DMS153 (cell line): ENCODE measurements around the gene SRRM3.
"Not testable (repeated sequence)": the region's sequence is repeated elsewhere in the genome, so short reads cannot be mapped to it uniquely, and the experiment has no call there.

Source experiments
- DNase-seq: peaks from one replicate; lab custom pipeline; 2025; lab: John Stamatoyannopoulos, UW

SRRM3 gene

DNA sequence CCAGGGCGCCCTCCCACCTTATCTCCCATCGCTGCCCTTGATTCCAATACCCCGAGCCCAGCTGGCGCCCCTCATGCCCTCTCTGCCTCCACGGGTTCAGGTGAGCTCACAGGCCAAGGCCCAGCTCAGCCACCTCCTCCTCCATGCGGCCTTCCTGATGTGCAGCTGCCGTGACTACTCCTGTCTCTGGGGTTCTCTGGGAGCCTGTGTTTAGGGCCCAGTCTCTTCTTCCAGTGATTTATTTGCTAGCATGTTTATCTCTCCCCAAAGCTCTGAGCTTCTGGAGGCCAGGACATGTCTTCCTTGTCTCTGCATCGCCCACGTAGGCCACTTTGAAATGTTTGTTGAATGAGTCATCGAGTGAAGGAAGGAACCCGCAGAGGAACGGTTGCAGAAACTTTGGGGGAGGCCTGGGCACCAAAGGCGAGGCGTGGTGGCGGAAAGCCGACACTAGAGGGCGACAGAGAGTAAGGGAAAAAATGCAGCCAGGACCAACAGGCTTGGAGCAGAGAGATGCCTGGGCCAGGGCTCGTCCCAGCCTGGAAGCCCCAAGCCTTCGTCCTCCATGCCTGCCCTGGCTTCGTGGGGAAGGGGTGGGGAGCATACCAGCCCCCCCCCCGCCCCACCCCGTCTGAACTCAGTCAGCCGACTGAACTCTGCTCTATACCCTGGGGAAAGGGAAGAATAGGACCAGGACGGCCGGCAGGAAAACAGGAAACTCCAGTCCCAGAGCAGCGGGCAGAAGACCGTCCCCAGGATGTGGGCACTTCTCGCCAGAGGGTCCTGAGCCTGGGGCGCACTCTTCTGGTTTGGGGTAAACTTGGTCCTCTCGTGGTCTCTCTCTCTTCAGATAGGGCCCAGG is 89.9 kb downstream of the SRRM3 start:
- DNase-seq = peak; percentile 58

DNA sequence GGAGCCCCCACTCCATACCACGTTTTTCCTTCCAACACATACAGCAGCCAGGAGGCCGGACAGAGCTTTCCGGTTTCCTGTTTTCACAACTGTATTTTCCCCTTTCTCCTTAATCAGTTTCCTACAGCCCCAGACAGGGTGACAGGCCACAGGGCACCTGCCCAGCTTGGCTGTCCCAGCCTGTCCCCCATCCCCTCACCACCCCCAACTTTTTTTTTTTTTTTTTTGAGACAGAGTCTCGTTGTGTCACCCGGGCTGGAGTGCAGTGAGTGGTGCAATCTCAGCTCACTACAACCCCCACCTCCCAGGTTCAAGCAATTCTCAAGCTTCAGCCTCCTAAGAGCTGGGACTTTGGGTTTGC is 90.5 kb downstream of the SRRM3 start:
- no peak for DNase-seq

DNA sequence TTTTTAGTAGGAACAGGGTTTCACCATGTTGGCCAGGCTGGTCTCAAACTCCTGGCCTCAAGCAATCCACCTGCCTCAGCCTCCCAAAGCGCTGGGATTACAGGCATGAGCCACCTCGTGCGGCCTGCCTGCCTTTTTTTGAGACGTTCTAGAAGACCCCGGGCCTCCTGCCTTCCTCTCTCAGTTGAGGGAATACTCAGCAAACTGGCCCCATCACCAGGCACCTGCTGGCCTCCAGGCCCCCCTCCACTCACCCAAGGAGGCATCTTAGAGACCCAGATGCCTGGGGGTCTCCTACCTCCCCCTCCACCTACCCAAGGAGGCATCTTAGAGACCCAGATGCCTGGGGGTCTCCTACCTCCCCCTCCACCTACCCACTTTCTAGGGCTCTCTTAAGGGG is 91.2 kb downstream of the SRRM3 start:
- not testable (repeated sequence) for DNase-seq

DNA sequence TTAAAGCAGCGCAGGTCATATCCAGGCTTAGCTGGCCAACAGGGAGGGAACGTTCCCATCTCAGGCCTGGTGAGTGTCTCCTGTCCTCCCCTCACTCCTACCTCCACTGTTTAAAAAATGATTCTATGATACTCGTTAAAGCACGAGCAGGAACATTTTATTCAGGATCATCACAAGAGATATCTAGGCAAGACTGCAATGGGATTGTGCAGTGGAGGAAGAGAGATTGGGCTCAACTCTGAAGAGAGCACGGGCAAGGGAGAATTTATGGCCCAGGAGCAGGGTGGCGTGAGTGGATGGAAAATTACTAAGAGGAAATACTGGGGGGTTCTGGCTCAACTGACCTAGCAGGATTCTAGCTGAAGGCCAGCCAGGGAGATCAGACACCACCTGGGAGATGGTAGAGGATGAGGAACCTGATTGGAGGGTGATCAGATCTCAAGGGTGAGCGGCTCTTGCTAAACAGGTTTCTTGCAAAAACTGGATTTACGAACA is 91.8 kb downstream of the SRRM3 start:
- peak; percentile 22 for DNase-seq

DNA sequence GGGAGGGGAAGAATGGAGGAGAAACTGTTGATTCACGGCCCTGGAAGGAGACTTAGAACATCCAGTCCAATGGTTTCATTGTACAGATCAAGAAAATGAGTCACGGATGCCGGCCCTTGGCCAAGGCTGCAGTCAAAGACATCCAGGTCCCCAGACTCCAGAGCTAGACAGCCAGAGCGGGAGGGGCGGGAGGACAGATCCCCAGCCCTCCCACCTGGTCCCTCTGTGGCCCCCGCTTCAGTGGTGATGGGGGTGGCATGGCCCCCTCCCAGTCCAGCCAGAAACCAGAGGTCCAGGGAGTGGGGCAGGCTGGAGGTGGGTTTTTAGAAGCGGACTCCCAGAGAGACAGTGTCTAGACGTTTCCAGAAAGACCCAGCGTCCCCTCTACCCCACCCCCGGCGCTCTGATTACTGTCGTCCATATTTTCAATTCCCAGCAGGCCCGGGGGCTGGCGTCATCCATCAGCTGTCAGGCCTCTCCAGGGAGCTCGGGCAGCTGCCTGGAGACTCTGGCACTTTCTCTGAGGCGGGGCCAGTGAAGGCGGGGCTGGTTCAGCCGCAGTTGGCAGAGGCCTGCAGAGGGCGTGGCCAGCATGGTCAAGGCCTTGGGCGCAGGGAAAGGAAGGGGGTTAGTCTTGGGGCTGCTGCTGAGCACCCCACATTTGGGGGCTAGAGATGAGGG is 92.8 kb downstream of the SRRM3 start:
- peak; percentile 86 for DNase-seq

DNA sequence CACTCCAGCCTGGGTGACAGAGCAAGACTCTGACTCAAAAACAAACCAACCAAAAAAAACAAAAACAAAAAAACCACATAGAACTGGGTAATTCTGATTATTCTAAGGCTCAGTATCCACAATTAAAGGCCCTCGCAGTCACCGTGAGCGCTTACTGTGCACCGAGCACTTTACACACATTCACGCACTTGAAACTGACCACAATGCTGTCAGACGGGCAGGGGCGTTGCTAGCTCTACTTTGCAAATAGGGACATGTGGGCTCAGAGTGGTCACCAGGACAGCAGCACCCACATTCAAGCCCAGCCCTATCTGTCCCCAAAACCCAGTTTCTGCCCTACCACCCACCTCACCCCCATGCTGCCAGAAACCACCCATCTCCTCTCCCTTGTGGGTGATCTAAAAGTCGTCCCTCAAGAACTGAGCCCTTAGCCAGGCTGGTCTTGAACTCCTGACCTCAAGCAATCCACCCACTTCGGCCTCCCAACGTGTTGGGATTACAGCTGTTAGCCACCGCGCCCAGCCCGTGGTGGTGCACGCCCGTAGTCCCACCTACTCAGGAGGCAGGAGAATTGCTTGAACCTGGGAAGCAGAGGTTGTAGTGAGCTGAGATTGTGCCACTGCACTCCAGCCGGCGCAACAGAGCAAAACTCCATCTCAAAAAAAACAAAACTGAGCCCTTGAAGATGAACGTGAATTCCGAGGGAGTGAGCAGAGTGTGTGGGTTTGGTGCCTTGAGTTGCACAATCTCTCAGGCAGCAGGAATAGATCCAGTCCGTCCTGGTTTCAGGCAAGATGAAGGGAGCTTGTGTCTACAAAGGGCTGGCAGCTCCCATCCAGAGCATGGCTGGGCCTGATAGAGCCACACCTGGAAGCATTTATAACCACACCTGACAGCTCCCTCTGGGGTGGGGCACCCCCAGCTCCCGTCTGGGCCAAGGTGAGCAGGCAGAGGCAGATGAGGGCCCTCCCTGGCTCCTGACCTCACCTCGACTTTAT is 95.3 kb downstream of the SRRM3 start:
- peak; percentile 58 for DNase-seq

DNA sequence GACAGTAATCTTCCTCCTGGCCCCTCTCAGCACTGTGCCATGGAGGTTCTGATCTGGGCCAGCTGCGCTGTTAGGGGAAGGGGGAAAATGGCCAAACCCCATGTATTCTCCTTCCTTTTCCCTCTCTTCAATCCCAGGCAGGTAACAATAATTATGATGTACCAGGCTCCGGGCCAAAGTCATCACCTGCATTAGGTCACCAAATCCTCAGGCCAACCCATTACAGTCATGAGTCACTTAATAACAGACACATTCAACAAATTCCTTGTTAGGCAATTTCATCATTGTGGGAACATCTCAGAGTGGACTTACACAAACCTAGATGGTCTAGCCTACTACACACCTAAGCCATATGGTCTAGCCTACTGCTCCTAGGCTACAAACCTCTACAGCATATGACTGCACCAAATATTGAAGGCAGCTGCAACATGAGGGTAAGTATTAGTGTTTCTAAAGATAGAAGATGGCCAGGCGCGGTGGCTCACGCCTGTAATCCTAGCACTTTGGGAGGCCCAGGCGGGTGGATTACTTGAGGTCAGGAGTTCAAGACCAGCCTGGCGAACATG is 98.6 kb downstream of the SRRM3 start:
- DNase-seq = peak; percentile 65

DNA sequence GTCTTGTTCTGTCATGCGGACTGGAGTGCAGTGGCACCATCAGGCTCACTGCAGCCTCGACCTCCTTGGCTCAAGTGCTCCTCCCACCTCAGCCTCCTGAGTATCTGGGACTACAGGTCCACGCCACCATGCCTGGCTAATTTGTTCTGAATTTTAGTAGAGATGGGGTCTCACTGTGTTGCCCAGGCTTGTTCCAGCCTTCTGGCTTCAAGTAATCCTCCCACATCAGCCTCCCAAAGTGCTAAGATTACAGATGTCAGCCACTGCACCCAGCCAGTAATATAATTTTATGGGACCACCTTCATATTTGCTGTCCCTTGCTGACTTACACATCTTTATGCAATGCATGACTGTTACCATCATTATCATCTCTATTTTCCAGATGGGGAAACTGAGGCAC is 99.3 kb downstream of the SRRM3 start:
- no peak for DNase-seq

DNA sequence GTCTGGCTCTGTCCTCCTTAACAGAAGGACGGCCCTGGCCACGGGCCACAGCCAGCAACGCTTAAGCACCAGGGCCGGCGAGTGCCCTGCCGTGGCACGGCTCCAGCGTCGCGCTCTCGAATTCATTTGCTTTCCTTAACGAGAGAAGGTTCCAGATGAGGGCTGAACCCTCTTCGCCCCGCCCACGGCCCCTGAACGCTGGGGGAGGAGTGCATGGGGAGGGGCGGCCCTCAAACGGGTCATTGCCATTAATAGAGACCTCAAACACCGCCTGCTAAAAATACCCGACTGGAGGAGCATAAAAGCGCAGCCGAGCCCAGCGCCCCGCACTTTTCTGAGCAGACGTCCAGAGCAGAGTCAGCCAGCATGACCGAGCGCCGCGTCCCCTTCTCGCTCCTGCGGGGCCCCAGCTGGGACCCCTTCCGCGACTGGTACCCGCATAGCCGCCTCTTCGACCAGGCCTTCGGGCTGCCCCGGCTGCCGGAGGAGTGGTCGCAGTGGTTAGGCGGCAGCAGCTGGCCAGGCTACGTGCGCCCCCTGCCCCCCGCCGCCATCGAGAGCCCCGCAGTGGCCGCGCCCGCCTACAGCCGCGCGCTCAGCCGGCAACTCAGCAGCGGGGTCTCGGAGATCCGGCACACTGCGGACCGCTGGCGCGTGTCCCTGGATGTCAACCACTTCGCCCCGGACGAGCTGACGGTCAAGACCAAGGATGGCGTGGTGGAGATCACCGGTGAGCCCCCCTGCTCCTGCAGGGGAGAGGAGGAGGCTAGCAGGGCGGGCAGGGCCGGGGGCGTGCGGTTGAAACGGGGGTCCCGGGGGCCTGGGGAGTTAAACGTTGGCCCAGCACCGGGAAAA is 100.9 kb downstream of the SRRM3 start, which contains the start of gene HSPB1:
TSS of gene HSPB1 (plus strand) at position 327 of the 855 bp plus-strand sequence. CDS start at position 367, 40 bp downstream.
- peak; percentile 87 for DNase-seq

DNA sequence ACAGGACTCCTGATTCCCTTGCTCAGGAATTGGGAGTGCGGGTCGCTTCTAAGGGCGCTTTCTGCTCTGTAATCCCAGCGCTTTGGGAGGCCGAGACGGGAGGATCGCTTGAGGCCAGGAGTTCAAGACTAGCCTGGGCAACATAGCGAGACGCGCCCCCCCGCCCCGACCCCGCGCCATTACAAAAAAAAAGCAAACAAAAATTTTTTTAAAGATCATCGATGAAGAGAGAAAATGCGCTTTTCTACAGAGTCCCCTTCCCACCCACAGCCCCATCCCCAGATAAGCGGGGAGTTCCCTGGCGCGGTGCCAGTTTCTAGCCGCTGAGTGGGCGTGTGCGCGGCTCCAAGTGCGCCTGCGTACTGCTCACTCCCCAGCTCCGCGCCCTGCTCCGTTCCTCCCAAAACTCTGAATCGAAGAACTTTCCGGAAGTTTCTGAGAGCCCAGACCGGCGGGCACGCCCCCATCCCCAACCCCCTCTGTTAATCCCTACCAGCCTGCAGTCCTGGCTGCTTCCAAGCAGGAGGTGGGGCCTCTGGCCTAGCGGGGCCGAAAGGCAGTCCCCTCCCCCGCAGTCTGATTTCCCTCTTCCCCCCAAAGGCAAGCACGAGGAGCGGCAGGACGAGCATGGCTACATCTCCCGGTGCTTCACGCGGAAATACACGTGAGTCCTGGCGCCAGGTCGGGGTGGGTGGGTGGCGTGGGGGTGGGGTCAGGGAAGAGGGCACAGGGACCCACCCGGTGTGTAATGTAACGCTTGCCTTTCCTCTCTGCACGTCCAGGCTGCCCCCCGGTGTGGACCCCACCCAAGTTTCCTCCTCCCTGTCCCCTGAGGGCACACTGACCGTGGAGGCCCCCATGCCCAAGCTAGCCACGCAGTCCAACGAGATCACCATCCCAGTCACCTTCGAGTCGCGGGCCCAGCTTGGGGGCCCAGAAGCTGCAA is 101.8 kb downstream of the SRRM3 start:
- peak; percentile 54 for DNase-seq

DNA sequence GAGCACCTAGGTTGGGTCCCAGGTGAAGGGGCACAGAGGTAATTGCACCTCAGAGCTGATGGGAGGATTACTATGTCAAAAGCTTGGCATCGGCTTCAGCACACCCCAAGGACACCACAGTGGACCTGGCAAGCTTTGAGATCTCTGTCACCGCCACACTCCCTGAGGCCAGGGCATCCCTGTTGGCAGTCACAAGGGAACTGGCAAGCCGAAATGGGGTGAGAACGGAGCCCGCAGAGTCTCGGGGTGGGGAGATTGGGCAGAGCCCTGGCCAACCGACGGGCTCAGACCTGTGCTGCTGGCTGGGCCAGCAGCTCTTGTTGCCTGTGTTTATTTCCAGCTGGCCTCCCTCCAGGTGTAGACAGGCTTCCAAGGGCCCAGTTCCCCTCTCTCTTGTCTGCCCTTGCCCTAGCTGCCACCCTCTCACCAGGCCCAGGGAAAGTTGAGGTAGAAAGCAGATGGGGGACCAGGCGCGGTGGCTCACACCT is 103.2 kb downstream of the SRRM3 start:
- peak; percentile 34 for DNase-seq

DNA sequence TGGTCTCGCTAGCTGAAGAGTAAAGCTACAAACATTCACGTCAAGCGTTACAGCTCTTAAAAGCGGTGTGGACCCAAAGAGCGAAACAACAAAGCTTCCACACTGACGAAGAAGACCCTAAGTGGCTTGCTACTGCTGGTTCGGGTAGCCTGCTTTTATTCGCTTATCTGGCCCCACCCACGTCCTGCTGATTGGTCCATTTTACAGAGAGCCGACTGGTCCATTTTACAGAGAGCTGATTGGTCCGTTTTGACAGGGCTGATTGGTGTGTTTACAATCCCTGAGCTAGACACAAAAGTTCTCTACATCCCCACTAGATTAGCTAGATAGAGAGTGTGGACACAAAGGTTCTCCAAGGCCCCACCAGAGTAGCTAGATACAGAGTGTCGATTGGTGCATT is 107.2 kb downstream of the SRRM3 start:
- not testable (repeated sequence) for DNase-seq

DNA sequence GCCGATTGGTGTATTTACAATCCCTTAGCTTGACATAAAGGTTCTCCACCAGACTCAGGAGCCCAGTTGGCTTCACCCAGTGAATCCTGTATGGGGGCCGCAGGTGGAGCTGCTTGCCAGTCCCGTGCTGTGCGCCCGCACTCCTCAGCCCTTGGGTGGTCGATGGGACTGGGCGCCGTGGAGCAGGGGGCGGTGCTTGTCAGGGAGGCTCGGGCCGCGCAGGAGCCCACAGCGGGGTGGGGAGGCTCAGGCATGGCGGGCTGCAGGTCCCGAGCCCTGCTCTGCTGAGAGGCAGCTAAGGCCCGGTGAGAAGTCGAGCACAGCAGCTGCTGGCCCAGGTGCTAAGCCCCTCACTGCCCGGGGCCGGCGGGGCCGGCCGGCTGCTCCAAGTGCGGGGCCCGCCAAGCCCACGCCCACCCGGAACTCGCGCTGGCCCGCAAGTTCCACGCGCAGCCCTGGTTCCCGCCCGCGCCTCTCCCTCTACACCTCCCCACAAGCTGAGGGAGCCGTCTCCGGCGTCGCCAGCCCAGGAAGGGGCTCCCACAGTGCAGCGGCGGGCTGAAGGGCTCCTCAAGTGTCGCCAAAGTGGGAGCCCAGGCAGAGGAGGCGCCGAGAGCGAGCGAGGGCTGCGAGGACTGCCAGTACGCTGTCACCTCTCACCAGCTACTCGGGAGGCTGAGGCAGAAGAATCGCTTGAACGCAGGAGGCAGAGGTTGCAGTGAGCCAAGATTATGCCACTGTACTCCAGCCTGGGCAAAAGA is 107.8 kb downstream of the SRRM3 start:
- DNase-seq = not testable (repeated sequence)

DNA sequence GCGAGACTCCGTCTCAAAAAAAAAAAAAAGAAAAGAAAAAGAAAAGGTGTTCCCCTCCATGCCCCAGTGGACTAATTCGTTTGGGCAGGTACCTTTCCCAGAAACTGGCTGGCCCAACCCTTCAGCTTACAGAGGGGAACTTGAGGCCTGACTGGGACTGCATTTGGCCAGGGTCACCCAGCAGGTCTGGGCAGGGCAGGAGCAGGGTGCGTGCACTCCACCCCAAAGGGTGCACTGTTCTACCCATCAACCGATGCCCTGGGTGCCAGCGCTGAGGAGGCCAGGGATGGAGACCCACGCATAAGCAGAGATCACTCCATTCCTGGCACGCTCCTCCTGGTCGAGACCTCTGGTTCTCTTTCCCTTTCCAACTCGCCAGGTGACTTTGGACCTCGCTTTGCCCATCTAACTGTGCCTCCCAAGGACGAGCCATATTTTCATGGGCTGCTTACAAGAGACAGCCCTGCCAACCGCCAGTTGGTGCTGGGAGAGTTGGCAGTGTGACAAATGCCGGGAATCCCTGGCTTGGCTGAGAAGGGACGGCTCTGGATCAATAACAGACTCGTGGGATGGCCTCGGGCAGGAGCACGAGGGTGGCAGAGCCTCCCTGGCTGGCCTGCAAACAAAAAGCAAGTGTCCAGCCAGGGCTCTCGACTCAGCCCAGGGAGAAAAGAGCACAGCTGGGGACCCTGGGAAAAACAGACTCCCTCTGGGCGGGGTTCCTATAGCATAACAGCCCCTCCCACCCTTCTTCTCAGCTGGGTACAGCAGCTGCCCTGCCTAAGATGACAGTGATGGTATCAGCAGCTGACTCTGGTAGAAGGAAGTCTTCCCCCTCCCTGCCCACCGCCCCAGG is 108.6 kb downstream of the SRRM3 start:
- DNase-seq = peak; percentile 69

DNA sequence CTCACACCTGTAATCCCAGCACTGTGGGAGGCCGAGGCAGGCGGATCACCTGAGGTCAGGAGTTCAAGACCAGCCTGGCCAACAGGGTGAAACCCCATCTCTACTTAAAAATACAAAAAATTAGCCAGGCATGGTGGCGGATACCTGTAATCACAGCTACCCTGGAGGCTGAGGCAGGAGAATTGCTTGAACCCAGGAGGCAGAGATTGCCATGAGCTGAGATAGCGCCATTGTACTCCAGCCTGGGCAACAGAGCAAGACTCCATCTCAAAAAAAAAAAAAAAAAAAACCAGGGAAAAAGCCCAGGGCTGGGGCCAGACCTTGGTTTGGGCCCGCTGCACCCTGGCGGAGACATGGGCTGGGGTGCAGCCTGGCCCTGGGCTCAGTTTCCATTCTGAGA is 110.1 kb downstream of the SRRM3 start:
- not testable (repeated sequence) for DNase-seq

DNA sequence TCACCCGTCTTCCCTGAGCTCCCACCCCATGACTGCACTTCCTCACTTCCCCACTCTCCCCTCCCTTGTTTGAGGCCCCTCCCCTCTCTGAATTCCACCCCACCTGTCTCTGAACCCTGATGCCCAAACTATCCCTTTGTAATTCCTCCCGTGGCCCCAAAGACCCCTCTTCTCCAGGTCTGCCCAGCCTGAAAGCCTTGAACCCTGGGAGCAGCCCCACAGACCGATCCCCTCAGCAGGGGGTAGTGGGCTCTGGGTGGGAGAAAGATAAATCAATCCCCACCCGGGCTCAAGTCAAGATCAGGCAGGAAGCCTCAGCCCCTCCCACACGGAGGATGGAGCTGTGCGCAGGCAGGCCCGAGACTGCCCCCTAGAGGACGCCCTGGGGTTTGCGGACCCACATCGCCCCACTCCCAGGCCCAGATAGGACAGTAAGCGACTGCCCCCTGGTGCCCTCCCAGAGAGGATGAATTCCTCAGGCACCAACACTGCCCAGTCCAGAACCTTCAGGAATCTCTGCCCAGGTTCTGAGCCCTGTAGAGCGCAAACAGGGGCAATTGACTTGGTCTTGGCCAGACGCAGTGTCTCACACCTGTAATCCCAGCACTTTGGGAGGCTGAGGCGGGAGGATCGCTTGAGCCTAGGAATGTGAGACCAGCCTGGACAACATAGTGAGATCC is 112.5 kb downstream of the SRRM3 start:
- DNase-seq = peak; percentile 84

DNA sequence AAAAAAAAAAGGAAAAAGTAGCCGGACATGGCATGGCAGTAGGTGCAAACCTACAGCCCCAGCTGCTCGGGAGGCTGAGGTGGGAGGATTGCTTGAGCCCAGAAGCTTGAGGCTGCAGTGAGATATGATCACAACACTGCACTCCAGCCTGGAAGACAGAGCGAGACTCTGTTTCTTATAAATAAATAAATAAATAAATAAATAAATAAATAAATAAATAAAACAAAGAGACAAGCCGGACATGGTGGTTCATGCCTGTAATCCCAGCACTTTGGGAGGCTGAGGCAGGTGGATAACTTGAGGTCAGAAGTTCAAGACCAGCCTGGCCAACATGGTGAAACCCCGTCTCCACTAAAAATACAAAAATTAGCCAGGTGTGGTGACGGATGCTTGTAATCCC is 113.0 kb downstream of the SRRM3 start:
- not testable (repeated sequence) for DNase-seq
